ENCODE measurements around the gene SMTNL1. TPM values are rescaled to one million over a fixed set of nuclear protein-coding genes. Genes with fewer than 3 reads are reported as not detected.

The SMTNL1 gene
- total and polyA plus RNA-seq, 2 donors from 2014 or later = not detected

- no peak for TF ChIP-seq CTCF (IDR thresholded peaks at IDR 0.05; ENCODE audit: borderline replicate concordance, extremely low read depth, insufficient read depth)
- H3K9me3 ChIP-seq (ENCODE audit: control insufficient read depth in 2 of 3, insufficient read depth in 1 of 3, low read length in 3 of 3) = no peaks in the 10 kb centered on the region
- FAIRE-seq = no peak
- no peak overlapping the region for H3K27ac ChIP-seq (ENCODE audit: low read depth in 2 of 2, low read length in 2 of 2)
- H3K36me3 ChIP-seq (ENCODE audit: control insufficient read depth in 2 of 3, insufficient read depth in 3 of 3, low read length in 3 of 3) = no peaks in the 10 kb centered on the region
- peak overlapping the region; percentile 61 to 82 (median 77) for H3K4me3 ChIP-seq (ENCODE audit: low read length in 3 of 3)
- peaks cover 4% of the 10 kb centered on the region for H3K27me3 ChIP-seq (ENCODE audit: control insufficient read depth, insufficient read depth, low read length)
- H3K4me1 ChIP-seq (ENCODE audit: control insufficient read depth in 2 of 3, insufficient read depth in 2 of 3, low read depth in 1 of 3, low read length in 3 of 3) = peaks cover 0 to 9% (median 0%) of the 10 kb centered on the region in 3 donors
- intact Hi-C loops (cut with DNase I) = no loop called here
- peak; percentile 51 to 89 (median 68) for DNase-seq
- H3K9ac ChIP-seq (ENCODE audit: low read length in 3 of 3) = peak overlapping the region; percentile 41 to 53 (median 52)
Measured at GRCh38 chr11:57514538-57515331, 22.7 kb upstream of the SMTNL1 start.

- FAIRE-seq (no peak), DNase-seq (peak; percentile 46 to 88 (median 67))
- Histone ChIP-seq H3K36me3 (ENCODE audit: control insufficient read depth in 2 of 3, insufficient read depth in 3 of 3, low read length in 3 of 3) (no peaks in the 10 kb centered on the region), H3K9me3 (ENCODE audit: control insufficient read depth in 2 of 3, insufficient read depth in 1 of 3, low read length in 3 of 3) (no peaks in the 10 kb centered on the region), H3K27ac (ENCODE audit: low read depth in 2 of 2, low read length in 2 of 2) (peak within 1 kb of the TSS in 1 of 2 donors; percentile 23), H3K27me3 (ENCODE audit: control insufficient read depth, insufficient read depth, low read length) (peaks cover 4% of the 10 kb centered on the region), H3K4me1 (ENCODE audit: control insufficient read depth in 2 of 3, insufficient read depth in 2 of 3, low read depth in 1 of 3, low read length in 3 of 3) (peaks cover 0 to 9% (median 0%) of the 10 kb centered on the region in 3 donors), H3K9ac (ENCODE audit: low read length in 3 of 3) (peak within 1 kb of the TSS; percentile 48 to 53 (median 52)), H3K4me3 (ENCODE audit: low read length in 3 of 3) (peak within 1 kb of the TSS; percentile 61 to 82 (median 77))
- no peak for TF ChIP-seq CTCF (IDR thresholded peaks at IDR 0.05; ENCODE audit: borderline replicate concordance, extremely low read depth, insufficient read depth)
- intact Hi-C loops (cut with DNase I) = no loop called here
Measured at GRCh38 chr11:57515332-57516060, 21.9 kb upstream of the SMTNL1 start, which contains the start of gene SLC43A1. Gene SLC43A1 (minus strand): TSS chr11:57515702. CDS start chr11:57514111, 1,591 bp downstream.

- TF ChIP-seq CTCF (IDR thresholded peaks at IDR 0.05; ENCODE audit: borderline replicate concordance, extremely low read depth, insufficient read depth) = no peak
- Histone ChIP-seq H3K4me3 (ENCODE audit: low read length in 3 of 3) (peak overlapping the region; percentile 22 to 82 (median 77)), H3K9me3 (ENCODE audit: control insufficient read depth in 2 of 3, insufficient read depth in 1 of 3, low read length in 3 of 3) (no peaks in the 10 kb centered on the region), H3K9ac (ENCODE audit: low read length in 3 of 3) (peak overlapping the region; percentile 1 to 52 (median 37)), H3K36me3 (ENCODE audit: control insufficient read depth in 2 of 3, insufficient read depth in 3 of 3, low read length in 3 of 3) (no peaks in the 10 kb centered on the region), H3K4me1 (ENCODE audit: control insufficient read depth in 2 of 3, insufficient read depth in 2 of 3, low read depth in 1 of 3, low read length in 3 of 3) (peaks cover 0 to 9% (median 0%) of the 10 kb centered on the region in 3 donors), H3K27ac (ENCODE audit: low read depth in 2 of 2, low read length in 2 of 2) (no peak overlapping the region), H3K27me3 (ENCODE audit: control insufficient read depth, insufficient read depth, low read length) (peaks cover 4% of the 10 kb centered on the region)
- no peak for DNase-seq
- intact Hi-C loops (cut with DNase I) = no loop called here
- no peak for FAIRE-seq
Measured at GRCh38 chr11:57516061-57516443, 21.3 kb upstream of the SMTNL1 start.
